AG08395 (cell line): ENCODE results near the gene SP3.

Source experiments
- DNase-seq: peaks from one replicate; pipeline ENCODE4 v3.0.0; 2012; ENCODE audit warnings: mixed read lengths, low spot score

Gene SP3

DNA sequence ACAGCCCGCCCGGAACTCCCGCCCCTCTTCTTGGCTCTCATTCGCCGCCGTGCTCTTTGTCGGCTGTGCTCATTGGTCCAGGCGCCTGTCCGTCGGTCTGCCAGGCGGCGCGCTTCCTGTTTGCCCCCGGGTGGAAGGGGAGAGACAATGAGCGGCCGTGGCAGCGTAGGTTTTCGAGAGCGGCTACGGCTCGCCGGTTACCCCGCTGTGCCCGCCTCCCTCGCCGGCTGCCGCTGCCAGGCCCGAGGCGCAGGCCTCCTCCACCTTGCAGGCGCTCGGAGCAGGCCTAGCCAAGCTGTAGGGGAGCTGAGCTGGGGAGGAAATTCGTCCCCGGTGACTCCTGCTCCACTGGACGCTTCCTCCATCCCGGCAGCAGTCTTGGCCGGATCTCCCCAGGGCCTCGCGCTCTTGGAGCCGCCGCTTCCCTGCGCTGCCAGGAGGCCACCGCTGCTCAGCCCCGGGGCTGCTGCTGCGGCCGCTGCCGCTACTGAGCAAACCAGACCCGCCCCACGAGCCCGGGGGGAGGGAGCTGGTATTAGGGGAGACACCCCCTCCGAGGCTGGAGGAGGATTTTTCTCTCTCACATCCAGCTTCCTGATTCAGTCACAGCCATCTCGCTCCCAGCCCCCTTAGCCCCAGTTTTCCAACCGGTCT, at the start of gene SP3:
SP3 (minus strand) TSS at position 2 of the 654 bp plus-strand sequence. CDS start 202 bp downstream, outside the sequence.
- peak; percentile 99 for DNase-seq

DNA sequence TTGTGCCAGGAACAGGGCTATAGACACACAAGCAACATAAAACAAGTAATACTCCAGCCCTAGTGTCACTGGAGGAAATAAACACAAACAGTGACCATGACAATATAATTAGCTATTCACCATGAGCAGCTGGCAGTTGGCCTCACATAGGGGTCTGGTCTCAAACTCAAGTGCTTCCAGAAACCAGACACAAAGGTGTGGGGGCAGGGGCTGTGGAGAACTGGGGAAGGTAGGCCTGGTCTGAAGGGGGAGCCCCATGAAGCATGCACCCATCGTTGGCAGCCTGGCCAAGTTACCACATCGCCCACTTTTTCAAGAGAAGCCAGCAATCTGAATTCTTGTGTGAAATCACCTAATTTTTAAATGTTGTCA, 49.5 kb upstream of the SP3 start:
- no peak for DNase-seq

DNA sequence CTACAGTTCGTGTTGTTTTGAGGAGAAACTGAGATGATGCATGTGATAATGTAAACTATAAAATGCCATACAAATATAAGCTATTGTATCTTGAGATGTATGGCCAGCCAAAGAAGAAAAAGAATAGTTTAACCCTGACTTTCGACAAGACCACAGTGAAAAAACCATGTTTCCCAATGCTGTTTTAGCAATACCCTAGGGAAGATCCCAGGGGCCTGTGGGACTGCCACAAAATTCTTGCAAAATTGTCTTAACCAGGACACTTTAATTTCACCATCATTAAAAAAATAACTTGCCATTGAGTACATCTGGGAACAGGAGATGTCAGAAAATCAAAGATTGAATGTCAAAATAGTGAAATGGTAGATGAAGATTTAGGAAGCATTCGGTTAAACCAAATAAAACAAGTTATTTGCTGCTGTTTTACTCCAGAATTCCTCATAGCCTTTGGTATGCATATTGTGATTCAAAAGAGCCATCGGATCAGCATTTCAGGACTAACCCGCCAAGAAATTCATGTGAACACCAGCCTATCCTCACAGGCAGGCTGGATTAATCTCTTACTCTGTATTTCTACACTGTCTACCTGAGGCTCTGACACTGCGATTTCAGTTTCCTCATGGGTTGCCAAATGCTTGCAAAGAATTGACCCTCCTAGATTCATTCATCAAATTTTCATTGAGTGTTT, 49.0 kb upstream of the SP3 start:
- peak; percentile 31 for DNase-seq

DNA sequence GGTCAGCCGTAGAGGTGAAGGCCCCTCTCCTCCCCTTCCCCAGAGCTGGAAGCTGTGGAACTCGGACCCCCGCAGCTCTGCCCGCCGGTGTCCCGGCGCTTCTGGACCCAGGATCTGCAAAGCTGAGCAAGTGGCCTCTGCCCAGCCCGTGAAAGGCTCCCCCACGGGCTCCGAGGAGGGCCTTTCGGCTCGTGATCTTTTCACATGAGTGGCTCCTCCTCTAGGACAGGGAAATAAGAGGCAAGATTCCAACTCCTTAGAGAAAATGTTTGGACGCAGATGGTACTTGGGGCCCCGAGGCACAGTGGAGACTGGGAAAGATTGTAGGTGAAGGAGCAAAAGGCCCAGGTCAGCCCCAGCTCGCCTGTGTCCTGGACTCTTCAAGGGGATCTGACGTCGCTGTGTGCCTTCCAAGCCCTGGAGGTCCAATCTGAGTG, 48.2 kb upstream of the SP3 start:
- DNase-seq = peak; percentile 40

DNA sequence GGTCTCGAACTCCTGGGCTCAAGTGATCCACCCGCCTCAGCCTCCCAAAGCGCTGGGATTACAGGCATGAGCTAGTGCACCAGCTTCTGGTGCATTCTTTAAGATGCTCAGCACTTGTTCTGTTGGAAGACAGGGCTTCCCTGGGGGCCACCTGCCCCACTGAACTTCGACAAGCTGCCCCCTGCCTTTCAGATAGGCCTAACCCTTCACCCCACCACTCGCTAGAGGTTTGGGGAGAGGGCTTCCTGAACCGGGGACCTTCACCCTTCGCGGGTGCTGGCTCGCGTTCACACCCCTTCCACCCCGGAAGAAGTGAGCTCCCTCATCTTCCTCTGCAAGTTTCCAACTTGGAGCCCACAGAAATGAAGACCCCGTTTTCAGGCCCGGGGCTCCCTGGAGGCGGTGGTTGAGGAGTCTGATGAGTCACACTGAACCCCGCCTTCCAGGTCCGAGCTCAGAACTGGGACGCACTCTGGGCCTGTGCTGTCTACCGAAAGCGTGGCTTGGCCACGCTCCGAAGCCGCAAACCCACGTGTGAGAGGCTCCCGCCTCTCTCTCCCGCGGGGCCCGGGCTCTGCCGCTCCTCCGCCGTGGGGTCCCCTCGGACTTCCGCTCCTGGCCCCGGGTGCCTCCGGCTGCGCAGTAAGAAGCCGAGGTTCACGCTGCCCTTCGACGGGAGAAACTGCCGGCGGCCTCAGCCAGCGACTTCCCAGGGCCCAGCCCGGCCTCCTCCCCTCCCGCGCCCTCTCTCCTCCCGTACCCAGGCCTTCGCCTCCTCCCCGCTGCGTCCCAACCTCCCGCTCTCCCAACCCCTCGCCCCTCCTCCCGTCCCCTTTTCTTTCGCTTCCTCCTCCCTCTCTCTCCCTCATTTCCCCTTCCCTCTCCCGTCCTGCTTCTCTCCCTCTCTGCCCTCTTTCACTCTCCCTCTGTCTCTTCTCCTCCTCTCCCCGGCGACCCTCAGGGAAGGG, 47.5 kb upstream of the SP3 start:
- DNase-seq = peak; percentile 59

DNA sequence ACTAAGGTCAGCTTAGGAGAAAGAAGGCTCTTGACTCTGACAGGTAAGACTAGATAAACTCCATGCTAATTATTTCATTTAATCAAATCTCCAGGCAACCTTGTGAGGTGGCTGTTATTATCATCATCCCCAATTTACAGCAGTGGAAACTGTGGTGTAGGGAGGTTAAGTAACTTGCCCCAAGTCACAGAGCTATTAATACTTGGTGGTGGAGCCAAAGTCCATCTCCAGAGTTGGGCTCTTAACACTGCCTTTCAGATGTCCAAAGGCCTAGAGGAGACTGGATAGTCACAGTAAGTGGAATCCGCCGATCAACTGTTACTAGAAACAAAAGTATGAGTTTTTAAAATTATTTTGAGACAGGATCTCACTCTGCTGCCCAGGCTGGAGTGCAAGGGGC, 46.6 kb upstream of the SP3 start:
- DNase-seq = no peak

DNA sequence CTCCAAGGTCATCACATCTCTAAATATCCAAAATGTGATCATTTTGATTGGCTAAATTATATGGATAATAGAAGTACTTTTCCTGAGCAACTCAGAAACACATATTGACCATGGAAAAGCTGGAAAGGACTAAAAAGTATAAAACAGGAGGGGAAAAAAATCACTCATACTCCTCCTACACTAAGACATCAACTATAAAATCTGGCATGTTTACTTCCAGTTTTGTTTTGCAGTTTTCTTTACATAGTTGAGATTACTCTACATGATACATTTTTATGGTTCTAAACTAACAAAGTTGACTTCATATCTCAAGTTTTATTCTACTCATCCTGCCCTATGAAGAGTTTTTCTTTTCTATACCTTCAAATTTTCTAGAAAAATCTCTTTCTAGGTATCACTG, 46.0 kb upstream of the SP3 start:
- no peak for DNase-seq

DNA sequence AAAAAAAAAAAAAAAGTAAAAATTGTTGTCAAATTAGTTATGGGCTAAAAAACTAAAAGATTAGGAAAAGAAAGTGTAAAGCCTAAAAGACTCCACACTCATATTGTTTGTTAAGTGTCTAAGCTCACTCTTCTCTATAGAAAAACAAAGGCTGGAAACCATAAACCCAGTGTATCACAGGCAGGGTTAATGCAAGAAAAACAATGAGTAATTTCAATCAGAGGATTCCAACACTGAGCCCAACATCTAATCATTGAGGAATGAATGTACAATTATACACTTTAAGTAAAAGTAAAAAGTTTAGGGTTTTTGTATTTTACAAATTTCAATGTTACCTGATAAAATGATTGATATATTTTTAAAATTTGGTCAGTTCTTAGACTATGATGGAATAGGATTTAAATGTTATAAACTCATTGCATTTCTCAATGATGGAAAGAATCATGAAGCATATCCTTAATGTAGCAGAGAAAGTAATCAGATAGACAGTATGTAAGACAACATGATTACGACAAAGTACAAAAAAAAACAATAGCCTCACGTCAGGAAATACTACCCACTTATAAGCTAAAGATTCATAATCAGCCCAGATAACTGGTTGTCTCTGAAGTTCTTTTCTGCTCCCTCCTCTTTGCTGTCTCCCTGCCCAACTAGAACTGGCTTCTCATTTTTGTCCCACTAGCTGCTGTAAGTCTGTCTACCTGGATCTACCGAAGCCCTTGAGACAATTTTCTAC, 44.5 kb upstream of the SP3 start:
- DNase-seq = no peak

DNA sequence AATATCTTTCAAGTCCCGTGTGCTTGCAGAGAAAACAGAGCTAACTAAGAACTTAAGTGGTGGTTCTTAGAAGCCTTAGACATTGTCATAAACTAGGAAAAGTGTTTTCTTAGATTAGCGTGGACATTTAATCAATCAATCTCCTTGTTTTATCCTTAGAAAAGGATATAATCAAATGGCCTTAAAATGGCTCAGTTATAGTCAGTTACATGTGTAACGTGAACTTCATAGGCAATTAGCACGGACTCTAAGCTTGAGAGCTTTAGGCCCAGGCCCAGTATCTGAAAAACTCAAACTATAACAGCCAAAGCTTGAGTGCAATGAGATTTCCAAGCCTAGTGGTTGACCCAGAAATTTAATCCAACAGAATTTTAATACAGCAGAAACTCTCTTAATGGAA, 43.5 kb upstream of the SP3 start:
- DNase-seq = no peak

DNA sequence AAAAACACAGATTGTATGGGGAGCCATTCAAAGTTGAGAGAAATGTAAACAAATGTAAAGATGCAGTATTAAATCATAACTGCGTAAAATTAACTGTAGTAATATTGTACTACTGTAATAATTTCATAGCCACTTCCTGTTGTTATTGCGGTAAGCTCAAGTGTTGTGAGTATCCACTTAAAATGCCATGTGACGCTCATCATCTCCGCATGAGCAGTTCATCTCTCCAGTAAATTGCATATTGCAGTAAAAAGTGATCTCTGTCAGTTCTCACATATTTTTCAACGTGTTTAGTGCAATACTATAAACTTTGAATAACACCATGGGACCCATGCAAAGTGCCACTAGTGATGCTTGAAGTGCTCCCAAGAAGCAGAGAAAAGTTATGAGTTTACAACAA, 41.8 kb upstream of the SP3 start:
- no peak for DNase-seq

DNA sequence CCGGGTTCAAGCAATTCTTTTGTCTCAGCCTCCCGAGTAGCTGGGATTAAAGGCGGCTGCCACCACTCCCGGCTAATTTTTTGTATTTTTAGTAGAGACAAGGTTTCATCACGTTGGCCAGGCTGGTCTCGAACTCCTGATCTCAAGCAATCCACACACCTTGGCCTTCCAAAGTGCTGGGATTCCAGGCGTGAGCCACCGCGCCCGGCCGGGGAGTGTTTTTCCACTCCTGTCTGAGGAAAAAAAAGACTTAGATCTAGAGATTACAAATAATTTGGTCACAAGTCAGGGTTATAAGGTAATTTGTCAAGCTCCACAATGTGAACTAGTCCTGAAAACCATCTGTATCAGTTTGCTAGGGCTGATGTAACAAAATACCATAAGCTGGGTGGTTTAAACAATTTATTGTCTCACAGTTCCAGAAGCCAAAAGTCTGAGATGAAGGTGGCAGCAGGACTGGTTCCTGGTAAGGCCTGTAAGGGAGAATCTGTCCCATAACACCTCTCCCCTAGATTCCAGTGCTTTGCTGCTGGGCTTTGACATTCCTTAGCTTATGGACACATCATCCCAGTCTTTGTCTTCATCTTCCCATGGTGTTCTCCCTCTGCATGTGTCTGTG, 40.7 kb upstream of the SP3 start:
- no peak for DNase-seq

DNA sequence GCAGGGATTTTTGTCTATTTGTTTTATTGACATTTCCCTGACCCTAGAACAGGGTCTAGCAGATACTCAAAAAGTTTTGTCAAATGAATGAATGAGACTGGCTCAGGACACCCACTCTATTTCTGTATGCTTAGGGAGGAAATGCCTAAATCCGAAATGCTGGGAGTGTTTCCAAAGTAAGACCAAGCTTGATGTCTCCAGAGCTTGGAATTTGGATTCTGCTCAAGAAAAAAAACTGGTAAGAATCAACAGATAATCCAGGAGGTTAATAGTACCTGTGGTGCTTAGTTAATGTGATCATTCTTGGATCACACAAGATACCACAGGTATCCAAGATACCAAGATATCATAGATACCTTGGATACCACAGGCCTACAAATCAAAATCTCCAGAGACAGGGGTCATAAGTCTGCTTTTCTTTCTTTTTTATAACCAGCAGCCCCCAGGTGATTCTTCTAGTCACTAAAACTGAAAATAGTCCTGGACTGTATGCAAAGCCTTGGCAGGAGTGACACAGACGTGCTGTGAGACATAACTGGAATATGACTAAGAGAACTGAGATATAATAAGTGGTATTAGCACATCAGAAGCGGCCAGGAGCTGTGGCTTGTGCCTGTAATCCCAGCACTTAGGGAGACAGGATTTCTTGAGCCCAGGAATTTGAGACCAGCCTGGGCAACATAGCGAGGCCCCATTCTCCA, 39.9 kb upstream of the SP3 start:
- peak; percentile 61 for DNase-seq

DNA sequence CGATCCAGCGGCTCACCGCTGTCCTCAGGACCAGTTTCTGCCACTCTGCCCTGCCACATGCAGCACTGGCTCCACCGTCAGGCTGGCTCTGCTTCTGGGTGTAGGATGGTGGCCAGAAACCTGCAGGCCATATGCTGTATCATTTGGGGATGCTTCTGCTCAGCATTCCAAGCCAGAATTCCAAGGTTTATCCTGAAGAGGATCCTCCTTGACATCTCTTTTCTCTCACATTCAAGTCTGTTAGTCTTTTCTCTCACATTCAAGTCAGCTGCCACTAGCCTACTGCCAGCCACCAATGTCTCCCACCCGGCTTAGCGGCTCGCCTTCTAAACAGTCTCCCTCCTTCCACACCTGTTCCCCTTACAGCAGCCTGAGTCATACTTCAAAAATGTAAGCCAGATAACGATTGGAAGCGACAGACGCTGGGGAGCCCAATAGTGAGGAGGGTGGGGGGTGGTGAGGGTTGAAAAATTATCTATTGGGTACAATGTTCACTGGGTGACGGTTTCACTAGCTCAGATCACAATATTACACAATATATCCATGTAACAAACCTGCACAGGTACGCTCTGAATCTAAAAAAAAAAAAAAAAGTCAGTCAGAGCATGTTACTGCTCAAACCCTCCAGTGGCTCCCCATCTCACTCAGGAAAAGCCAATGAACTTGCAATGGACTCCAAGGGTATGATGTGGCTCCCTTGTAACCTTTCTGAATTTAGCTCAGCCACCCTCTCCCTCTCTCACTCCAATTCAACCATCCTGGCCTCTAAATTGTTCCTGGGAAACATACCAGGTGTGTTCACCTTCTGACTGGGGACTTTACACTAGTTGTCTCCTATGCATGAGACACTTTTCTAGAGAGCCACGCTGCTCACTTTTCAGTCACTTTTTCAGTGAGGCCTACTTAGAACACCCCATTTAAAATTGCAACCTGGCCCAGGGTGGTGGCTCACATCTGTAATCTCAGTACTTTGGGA, 38.8 kb upstream of the SP3 start:
- no peak for DNase-seq

DNA sequence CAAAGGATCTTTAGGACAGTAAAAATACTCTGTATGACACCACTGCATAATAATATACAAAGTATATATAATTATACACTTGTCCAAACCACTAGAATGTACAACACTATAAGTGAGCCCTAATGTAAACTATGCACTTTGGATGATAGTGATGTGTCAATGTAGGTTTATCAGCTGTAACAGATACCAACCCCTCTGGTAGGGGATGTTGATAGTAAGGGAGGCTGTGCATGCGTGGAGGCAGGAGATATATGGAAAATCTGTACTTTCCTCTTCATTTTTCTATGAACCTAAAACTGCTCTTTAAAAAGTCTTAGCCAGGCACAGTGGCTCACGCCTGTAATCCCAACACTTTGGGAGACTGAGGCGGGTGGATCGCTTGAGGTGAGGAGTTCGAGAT, 37.5 kb upstream of the SP3 start:
- DNase-seq = no peak

DNA sequence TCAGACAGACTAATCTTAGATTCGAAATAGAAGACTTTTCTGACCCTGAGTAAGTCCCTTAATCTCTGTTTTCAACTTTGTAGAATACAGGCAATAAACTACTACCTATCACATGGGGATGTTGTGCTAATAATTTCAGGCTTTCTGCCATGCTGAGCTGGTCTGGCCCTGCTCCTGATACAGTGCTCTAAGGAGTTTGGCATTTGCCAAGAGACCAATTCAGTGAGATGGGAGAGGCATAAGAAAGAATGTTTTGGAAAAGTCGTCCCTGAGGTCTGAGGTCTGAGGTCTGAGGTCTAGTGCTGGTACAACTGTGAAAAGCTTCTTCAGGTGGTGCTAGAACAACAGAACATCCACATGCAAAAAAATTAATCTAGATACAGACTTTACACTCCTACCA, 35.9 kb upstream of the SP3 start:
- no peak for DNase-seq

DNA sequence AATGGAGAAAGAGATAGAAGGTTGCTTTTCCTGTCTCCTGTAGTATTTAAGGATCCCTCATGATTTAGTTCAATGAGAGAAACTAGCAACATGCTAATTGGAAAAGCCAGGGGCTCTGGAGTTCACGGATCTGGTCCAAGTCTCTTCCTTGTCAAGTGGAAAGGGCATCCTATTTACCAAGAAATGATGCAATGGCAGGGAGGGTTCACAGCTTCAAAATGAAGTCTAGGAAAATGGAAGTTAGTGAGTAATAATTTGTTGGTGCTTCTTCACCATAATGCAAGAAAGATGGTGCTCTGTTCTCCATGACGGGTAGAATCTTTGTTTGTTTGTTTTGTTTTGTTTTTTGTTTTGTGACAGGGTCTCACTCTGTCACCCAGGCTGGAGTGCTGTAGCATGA, 34.6 kb upstream of the SP3 start:
- DNase-seq = no peak

DNA sequence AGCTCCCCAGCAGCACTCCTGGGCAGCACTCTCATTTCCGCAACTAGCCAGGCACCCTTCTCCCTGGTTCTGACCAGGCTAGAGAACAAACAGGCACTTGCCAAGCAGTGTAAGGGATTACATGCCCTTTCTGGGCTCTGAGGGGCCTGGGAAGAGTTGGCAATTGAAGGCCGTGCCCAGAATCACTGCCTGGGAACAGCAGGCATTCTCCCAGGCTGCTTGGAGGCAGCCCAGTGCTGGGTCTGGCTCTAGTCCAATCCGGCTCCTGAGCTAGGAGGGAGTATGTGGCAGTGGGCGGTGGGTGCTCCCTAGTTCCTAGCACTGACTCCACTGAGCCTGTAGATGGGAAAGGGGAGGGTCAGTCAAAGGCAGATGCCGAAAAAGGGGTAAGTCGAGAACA, 34.1 kb upstream of the SP3 start:
- DNase-seq = no peak

DNA sequence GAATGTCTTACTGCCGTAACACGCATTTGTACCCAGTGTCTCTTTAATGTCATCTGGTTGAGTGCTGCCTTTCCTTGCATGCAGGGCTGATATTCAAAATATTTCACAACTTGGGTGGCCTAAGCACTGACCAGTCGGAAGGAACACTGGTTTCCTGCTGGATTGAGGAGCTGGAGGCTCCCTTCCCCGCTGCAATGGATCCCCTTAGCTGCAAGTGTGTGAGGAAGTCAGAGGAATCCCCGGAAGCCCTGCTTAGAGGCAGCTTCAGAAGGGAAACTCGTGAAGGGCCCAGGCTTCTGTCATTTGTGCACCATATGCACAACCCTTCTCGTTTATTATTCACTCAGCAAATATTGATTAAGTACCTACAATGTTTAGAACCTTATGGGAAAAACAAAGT, 33.2 kb upstream of the SP3 start:
- no peak for DNase-seq

DNA sequence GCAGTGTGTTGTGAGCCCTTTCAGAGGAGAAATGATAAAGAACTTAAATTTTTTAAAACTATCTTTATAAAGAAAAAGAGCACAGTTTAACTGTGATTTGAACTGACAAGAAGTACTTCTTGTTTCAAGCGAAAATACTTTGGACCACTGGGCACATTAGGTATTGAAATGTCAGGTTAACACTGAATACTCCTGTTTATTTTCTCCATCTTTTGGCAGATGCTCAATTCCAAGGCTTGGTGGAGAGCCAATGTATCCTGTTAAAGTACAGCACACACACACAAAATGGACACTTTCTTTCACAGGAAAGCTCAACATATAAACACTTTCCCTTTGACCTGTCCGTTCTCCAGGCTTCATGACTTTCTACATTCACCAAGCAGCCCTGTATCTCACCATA, 32.6 kb upstream of the SP3 start:
- DNase-seq = no peak

DNA sequence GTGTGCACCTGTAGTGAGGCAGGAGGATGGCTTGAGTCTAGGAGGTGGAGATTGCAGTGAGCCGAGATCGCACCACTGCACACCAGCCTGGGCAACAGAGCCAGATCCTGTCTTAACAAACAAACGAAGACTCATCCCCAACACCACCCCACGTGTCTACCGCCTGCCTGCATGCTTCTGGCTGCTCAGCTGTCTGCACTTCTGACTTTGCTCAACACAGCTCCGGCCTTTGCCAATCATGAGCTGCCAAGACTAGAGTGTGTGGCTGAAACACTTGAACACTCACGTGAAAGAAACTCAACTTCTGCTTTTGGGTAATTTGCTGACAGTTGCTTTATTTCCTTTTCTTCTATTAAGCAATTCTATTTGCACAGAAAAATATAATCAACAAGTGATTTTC, 32.1 kb upstream of the SP3 start:
- peak; percentile 72 for DNase-seq
